Measurements from ENCODE around the gene FNDC3B. TPM values are rescaled to one million over a fixed set of nuclear protein-coding genes. Genes with fewer than 3 reads are reported as not detected.

The FNDC3B gene
- total and polyA plus RNA-seq, 9 of the 15 experiments (the other 6 are each of a cell fraction or from before 2014, with no cell fraction given), result 7.0 to 35.8 (median 16.2) TPM

GRCh38 chr3:172352786-172353185 lies 313.4 kb downstream of the FNDC3B start:
- no peak for TF ChIP-seq KLF10 (CRISPR knock-in tag; IDR thresholded peaks at IDR 0.05)
- TF ChIP-seq RBM17 (IDR thresholded peaks at IDR 0.05; ENCODE audit: borderline replicate concordance, low read depth, low read length), result no peak
- TF ChIP-seq DMBX1 (CRISPR knock-in tag; IDR thresholded peaks at IDR 0.05; ENCODE audit: borderline replicate concordance), result no peak
- no peak for ATAC-seq
- no peak overlapping the region for H3K4me2 ChIP-seq (ENCODE audit: insufficient read depth, low read length)
- intact Hi-C loops (cut with micrococcal nuclease) (no loop called here), in situ Hi-C loops (cut with MboI) (no loop called here)
- peaks cover 63% of the 10 kb centered on the region for H3K36me3 ChIP-seq (ENCODE audit: control insufficient read depth, insufficient read depth, low read length)
- no peaks in the 10 kb centered on the region for H3K27me3 ChIP-seq (ENCODE audit: control insufficient read depth in 2 of 2, insufficient read depth in 2 of 2, low read length in 2 of 2)
- H2AFZ ChIP-seq (ENCODE audit: low read depth, low read length), result no peak overlapping the region
- FAIRE-seq, result no peak
- POLR2A ChIA-PET, result no interaction called here
- no peaks in the 10 kb centered on the region; the same call in 1 of the 2 replicates for H4K20me1 ChIP-seq (replicated peaks; ENCODE audit: control insufficient read depth, insufficient read depth, low read length)
- no peaks in the 10 kb centered on the region for H3K9me3 ChIP-seq (replicated peaks; ENCODE audit: control insufficient read depth, insufficient read depth, low read depth, low read length)
- no peak for DNase-seq (ENCODE audit: extremely low read depth in 1 of 4, low spot score in 3 of 4)
- no peak overlapping the region for H3K4me3 ChIP-seq
- no peak overlapping the region for H3K9ac ChIP-seq (ENCODE audit: insufficient read depth in 1 of 2, low read depth in 2 of 2, low read length in 2 of 2)
- no TSS peak for BruUV-seq (replicated peaks)
- no peaks in the 10 kb centered on the region for H3K9me1 ChIP-seq (ENCODE audit: control insufficient read depth, insufficient read depth, low read length)
- 96% methylated on average over 10 of the region's 10 CpGs for WGBS (ENCODE audit: insufficient coverage, low coverage, missing lambda C conversion rate)
- CTCF ChIA-PET (ENCODE audit: low intra/inter-chr PET ratio), result no interaction called here
- no peak overlapping the region for H3K27ac ChIP-seq (ENCODE audit: extremely low read depth, low read depth, low read length)
- no peaks in the 10 kb centered on the region for H3K79me2 ChIP-seq (ENCODE audit: control insufficient read depth, insufficient read depth, low read length)
- H3K4me1 ChIP-seq (replicated peaks in 1 of 2; ENCODE audit: control insufficient read depth in 2 of 2, insufficient read depth in 2 of 2, low read length in 2 of 2), result no peaks in the 10 kb centered on the region

GRCh38 chr3:172354931-172355499 lies 315.6 kb downstream of the FNDC3B start:
- no peaks in the 10 kb centered on the region for H3K27me3 ChIP-seq (ENCODE audit: control insufficient read depth in 2 of 2, insufficient read depth in 2 of 2, low read length in 2 of 2)
- peaks cover 59% of the 10 kb centered on the region; the same call in 2 of the 3 replicates for H3K36me3 ChIP-seq (ENCODE audit: control insufficient read depth, insufficient read depth, low read length)
- no peak for FAIRE-seq
- no peak overlapping the region for H3K9ac ChIP-seq (ENCODE audit: insufficient read depth in 1 of 2, low read depth in 2 of 2, low read length in 2 of 2)
- no TSS peak for BruUV-seq (replicated peaks)
- no peak overlapping the region for H3K4me3 ChIP-seq
- no peaks in the 10 kb centered on the region; the same call in 1 of the 2 replicates for H4K20me1 ChIP-seq (replicated peaks; ENCODE audit: control insufficient read depth, insufficient read depth, low read length)
- in situ Hi-C loops (cut with MboI), result no loop called here
- H3K9me3 ChIP-seq (replicated peaks; ENCODE audit: control insufficient read depth, insufficient read depth, low read depth, low read length), result no peaks in the 10 kb centered on the region
- H3K27ac ChIP-seq (ENCODE audit: extremely low read depth, low read depth, low read length), result no peak overlapping the region
- ChIA-PET POLR2A (interaction anchor here (0.7 kb wide), 1 partner anchor 541 kb away, joined by 4 read pairs; no protein-coding TSS in a partner anchor), CTCF (ENCODE audit: low intra/inter-chr PET ratio) (no interaction called here)
- H2AFZ ChIP-seq (ENCODE audit: low read depth, low read length), result no peak overlapping the region
- no peak for ATAC-seq
- 82% methylated on average over 3 of the region's 3 CpGs for WGBS (ENCODE audit: insufficient coverage, low coverage, missing lambda C conversion rate)
- H3K4me1 ChIP-seq (replicated peaks in 1 of 2; ENCODE audit: control insufficient read depth in 2 of 2, insufficient read depth in 2 of 2, low read length in 2 of 2), result no peaks in the 10 kb centered on the region
- no peak for DNase-seq (ENCODE audit: extremely low read depth in 1 of 4, low spot score in 3 of 4)
- TF ChIP-seq RBM17 (IDR thresholded peaks at IDR 0.05; ENCODE audit: borderline replicate concordance, low read depth, low read length) (no peak), PBX2 (CRISPR knock-in tag; IDR thresholded peaks at IDR 0.05; ENCODE audit: low read depth) (no peak), PBX2 (tag; conservative IDR thresholded peaks at IDR 0.05; ENCODE audit: low read depth) (no peak), GATA2 (CRISPR knock-in tag; IDR thresholded peaks at IDR 0.05) (no peak)
- TF ChIP-seq, protein P1, sequence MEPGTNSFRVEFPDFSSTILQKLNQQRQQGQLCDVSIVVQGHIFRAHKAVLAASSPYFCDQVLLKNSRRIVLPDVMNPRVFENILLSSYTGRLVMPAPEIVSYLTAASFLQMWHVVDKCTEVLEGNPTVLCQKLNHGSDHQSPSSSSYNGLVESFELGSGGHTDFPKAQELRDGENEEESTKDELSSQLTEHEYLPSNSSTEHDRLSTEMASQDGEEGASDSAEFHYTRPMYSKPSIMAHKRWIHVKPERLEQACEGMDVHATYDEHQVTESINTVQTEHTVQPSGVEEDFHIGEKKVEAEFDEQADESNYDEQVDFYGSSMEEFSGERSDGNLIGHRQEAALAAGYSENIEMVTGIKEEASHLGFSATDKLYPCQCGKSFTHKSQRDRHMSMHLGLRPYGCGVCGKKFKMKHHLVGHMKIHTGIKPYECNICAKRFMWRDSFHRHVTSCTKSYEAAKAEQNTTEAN (CRISPR knock-in tag; IDR thresholded peaks at IDR 0.05), result no peak
- intact Hi-C loops (cut with micrococcal nuclease), result no loop called here
- H3K9me1 ChIP-seq (ENCODE audit: control insufficient read depth, insufficient read depth, low read length), result no peaks in the 10 kb centered on the region
- H3K4me2 ChIP-seq (ENCODE audit: insufficient read depth, low read length), result no peak overlapping the region
- H3K79me2 ChIP-seq (ENCODE audit: control insufficient read depth, insufficient read depth, low read length), result no peaks in the 10 kb centered on the region
